Stimulated activated CD8-positive, alpha-beta memory T cell treated with anti-CD3 and anti-CD28 coated beads, Interleukin-12 subunit alpha, Interleukin-12 subunit beta, amount 100 ng/mL, for 24 hours (primary cell): ENCODE measurements around the gene TMEM53.

ENCODE experiments used
- DNase-seq: peaks from one replicate; pipeline ENCODE4 v3.0.0-alpha.2; 2020; ENCODE audit errors: extremely low read depth

TMEM53 gene

DNA sequence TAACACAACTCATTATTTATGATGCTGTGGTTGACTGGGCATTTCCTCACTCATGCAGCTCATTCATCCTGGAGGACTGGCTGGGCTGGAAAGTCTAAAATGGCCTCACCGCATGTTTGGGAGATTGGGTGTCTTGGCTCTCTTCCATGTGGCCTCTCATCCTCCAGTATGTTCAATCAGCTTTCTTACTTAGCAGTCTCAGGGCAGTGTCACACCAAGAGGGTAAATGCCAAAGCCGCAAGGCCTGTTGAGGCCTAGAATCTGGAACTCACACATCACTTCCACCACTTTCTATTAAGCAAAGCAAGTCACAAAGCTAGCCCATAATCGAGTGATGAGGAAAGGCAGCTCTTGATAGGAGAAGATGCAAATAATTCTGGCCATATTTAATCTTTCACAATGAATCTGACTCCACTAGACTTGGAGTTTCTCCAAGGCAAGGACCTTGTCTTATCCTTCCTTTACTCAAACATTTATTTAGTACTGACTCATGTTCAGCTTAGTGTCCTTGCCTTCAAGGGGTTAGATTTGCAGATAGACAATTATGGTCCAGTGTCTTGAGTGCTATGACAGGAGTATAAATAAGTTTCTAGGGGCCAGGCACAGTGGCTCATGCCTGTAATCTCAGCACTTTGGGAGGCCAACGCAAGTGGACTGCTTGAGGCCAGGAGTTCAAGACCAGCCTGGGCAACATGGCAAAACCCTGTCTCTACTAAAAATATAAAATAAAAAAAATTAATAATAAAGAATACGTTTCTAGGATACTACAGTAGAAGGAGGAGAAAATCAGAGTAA lies 45.1 kb downstream of the TMEM53 start:
- DNase-seq: no peak

DNA sequence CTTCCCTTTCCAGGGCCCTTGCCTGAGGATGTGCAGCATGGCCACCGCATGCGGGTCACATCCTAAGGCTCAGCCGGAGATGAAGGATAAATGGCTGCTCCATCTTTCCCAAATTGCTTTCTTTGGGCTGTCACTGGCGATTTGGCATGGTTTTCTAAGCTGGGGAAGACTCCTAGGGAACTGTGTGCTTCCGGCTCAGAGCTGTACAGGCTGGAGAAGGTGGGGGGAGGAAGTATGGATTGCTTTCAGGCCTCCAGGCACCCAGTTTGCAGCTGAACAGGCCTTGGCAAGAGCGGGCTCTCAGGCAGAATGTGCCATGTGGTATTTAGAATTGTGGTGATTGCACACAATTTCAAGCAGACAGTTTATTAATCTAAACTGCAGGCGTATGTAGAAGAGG lies 48.9 kb downstream of the TMEM53 start:
- no peak for DNase-seq

DNA sequence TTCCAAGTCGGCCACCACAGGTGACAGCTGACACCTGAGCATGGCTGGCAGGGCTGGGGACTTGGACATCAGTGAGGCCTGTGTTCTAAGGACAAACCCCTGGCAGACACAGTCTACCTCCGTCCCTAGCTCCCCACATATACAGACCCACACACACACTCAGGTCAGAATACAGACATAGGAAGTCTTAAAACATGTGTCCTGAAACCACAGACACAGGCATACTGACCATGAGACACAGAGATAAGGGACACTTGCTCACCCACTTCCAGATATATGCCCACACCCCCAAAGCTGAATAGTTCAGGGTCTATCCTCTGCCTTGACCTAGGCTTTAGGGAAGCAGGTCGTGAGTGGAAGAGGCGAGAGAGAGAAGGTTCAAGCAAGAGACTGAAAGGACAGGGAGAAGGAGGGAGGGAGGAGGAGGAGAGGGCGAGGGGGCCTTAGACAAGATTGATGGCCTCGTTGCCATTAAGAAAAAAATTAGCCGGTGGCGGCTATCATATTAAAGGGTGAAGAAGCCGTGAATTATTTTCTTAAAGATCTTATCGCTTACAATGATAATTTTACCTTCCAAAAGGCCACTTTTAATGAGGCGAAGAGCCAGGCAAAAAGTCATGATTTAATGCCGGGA lies 49.9 kb downstream of the TMEM53 start:
- DNase-seq: no peak

DNA sequence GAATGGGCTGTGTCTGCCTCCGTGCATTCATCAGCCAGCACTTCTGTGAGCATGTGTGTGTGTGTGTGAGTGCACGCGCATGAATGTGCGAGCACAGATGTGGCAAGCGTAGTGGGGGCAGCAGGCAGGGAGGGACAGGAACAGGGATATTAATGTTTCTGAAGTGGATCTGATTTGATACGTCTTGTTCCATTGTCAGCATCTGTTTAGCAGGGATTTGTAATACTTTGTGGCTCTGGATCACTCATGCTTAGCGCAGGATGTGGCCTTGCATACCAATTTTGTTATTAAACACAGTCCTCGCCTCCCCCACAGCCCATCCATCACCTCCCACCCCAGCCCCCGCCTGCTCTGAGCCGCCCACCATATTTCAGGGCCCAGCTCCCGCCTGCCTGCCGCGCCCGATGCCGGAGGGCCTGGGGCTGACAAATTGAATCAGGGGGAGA lies 52.4 kb downstream of the TMEM53 start:
- no peak for DNase-seq

DNA sequence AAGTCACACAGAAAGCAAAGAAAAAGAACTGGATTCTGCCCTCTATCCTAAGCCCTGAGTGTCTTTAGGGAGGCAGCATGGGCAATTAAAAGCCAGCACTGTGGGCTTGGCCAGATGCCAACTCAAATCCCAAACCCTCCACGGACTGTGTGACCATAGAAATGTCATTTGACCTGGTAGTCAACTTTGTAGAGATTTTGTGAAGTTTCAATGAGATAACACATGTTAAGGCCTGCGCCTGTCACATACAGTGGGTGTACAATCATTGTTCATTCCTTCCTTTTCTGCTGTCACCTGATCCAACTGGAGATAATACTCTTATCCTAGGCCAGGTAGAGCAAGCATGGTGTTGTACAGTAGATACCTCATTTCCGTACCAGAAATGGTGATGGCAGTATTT lies 54.2 kb downstream of the TMEM53 start:
- no peak for DNase-seq

GRCh38 chr1:44619261-44619900 lies 54.9 kb downstream of the TMEM53 start:
- no peak for DNase-seq

GRCh38 chr1:44617703-44618029 lies 56.6 kb downstream of the TMEM53 start:
- no peak for DNase-seq

GRCh38 chr1:44616991-44617702 lies 57.1 kb downstream of the TMEM53 start:
- DNase-seq: no peak

DNA sequence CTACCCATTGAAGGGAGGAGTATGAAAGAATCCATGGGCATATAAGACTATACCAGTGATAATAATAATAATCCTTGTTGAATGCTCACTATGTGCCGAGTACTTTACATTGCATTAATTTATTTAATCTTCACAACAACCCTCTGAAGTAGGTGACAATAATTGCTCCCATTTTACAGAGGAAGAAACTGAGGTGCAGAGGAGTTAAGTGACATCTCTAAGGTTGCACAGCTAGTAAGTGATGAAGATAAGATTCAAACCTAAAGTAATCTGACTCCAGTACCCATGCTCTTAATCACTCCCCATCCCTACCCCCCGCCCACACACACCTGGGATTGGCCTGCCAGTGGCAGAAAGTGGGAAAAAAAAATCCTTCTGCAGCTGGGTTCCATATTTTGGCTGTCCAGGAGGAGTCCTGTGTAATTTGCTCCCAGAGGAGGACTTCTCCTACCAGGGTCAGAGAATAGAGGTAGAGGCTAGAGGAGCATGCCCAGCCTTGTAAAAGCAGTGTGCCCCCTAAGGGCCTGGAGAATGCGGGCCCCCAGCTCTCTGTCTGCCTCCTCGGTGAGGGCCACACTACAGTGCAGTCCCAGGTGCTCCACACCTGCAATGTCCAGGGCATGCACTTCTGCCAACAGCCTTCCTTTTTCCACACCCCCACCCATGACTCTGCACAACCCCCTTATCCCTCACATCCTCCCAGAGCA lies 57.8 kb downstream of the TMEM53 start:
- DNase-seq: no peak

DNA sequence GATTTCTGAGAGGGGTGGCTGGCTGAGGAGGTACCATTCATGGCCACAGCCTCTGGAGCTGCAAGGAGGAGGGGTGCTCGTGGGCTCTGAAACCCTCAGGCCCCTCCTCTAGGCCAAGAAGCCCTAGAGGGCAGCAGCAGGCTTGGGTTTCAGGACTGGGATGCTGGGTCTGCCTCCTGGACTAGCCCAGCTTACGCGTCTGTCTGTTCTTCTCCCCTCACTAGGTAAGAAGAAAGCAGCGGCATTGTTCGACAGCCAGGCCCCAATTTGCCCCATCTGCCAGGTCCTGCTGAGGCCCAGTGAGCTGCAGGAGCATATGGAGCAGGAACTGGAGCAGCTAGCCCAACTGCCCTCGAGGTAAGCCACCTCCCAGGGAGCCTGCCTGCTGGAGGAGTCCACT lies 60.3 kb downstream of the TMEM53 start:
- no peak for DNase-seq

DNA sequence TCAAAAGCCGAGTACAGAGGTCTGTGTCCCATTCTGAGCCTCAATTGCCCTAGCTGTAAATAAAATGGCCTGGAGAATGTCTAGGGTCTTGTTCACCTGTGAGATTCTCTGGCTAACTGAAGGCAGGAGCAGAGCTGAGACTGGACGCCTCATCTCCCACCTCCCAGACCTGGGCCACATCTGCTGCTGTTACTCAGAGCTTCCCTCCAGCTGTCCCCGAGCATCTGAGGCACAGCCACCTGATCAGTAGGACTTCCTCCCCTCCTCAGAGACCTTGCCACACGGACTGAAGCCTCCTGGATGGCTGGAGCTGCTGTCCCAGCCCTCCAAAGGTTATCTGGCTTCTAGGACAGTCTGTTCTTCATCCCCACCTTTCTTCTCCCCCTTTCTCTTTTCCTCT lies 62.4 kb downstream of the TMEM53 start:
- no peak for DNase-seq

DNA sequence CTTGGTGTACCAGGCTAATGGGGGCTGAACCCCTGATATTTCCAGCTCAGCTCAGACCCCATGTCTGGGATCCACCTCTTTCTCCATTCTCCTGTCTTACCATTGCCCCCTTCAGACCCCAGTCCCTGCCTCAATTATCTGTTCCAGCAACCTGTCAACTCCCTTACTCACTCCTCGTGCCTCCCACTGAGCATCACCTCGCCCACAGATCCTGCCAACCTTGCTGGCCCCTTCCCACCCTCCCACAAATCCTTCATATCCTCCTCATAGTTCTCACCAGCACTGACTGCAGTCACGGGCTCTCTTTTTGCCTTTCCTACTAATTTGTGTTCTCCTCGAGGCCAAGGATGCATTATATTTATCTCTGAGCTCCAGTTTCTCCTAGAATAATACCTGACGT lies 62.9 kb downstream of the TMEM53 start:
- no peak for DNase-seq

GRCh38 chr1:44610527-44611148 lies 63.6 kb downstream of the TMEM53 start:
- no peak for DNase-seq

GRCh38 chr1:44609768-44610526 lies 64.3 kb downstream of the TMEM53 start:
- DNase-seq: no peak

- DNase-seq: no peak
Measured at GRCh38 chr1:44609412-44609767, 64.9 kb downstream of the TMEM53 start.

DNA sequence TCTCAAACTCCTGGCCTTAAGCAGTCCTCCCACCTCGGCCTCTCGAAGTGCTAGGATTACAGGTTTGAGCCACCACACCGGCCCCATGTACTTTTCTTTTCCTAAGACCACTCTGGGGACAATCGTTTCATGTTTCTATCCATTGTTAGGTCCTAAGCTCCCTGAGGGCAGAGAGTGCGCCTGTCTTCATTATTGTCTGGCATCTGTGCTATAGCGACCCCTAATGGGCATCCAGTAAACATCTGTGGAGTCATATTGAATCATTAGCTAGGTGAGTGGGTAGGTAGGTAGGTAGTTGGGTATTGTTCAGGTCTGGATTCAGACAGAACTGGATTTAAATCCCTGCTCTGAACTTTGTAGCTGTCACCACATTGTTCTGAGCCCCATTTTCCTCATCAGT lies 66.1 kb downstream of the TMEM53 start:
- no peak for DNase-seq

GRCh38 chr1:44606701-44607281 lies 67.5 kb downstream of the TMEM53 start:
- no peak for DNase-seq

DNA sequence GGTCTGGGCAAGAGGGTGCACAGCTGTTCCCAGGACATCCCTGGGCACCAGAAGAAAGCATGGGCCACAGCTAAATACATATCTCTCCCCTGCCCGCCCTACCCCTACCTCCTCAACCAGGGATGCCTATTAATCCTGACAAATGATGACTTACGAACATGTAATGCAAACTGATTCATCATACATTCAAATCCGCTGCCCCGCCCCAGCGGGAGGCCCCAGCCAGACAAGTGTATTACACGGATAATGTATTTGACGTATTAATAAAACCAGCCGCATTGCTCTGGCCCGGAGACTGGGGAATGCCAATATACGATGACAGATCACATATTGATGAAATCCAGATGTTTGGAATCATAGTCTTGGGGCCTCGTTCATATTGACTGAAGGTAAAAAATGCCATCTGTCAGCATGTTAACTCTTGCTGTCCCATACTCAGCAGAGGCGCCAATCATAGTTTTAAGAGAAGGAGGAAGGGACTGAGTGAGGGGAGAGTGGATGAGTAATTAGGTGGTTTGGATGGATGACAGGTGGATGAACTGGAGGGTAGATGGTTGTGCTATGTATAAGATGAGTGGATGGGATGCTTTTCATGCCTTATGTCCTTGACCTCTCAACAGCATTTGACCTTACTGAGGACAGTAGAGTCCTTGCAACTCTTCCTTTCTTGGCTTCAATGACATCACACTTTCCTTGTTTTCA lies 68.2 kb downstream of the TMEM53 start:
- no peak for DNase-seq

- DNase-seq: no peak
Measured at GRCh38 chr1:44604157-44604955, 69.9 kb downstream of the TMEM53 start.
